Activated naive CD4-positive, alpha-beta T cell treated with Interleukin-2 at 50 U/mL for 16 hours (primary cell): ENCODE measurements around the gene RGL2.

Experiments used
- DNase-seq: peaks from one replicate; pipeline ENCODE4 v3.0.0-alpha.2; 2020

The RGL2 gene

GRCh38 chr6:33315793-33316602 lies 17.3 kb upstream of the RGL2 start:
- no peak for DNase-seq

- no peak for DNase-seq
These were observed 16.4 kb upstream of the RGL2 start for GRCh38 chr6:33314943-33315792.

GRCh38 chr6:33314515-33314942 lies 15.8 kb upstream of the RGL2 start:
- peak; percentile 74 for DNase-seq

GRCh38 chr6:33313709-33314514 lies 15.2 kb upstream of the RGL2 start, which contains the start of gene TAPBP:
Gene TAPBP (minus strand): TSS chr6:33314078. CDS start chr6:33314041, 37 bp downstream.
- peak; percentile 86 for DNase-seq

- peak; percentile 54 for DNase-seq
These were observed 14.5 kb upstream of the RGL2 start for GRCh38 chr6:33313105-33313708.

GRCh38 chr6:33312361-33313104 lies 13.8 kb upstream of the RGL2 start:
- peak; percentile 85 for DNase-seq

- DNase-seq, result no peak
These were observed 7.6 kb upstream of the RGL2 start for GRCh38 chr6:33306356-33306755.

- no peak for DNase-seq
These were observed 6.3 kb upstream of the RGL2 start for GRCh38 chr6:33305052-33305451.

- no peak for DNase-seq
These were observed 5.5 kb upstream of the RGL2 start for GRCh38 chr6:33304216-33304615.

GRCh38 chr6:33301877-33302276 lies 3.1 kb upstream of the RGL2 start:
- no peak for DNase-seq

GRCh38 chr6:33299237-33299944 lies 649 bp upstream of the RGL2 start:
- DNase-seq, result peak; percentile 94

GRCh38 chr6:33297956-33298772 lies 578 bp downstream of the RGL2 start:
- peak; percentile 60 for DNase-seq

GRCh38 chr6:33297406-33297955 lies 1.3 kb downstream of the RGL2 start:
- DNase-seq, result no peak

- DNase-seq, result no peak
These were observed 1.8 kb downstream of the RGL2 start for GRCh38 chr6:33296797-33297405.

GRCh38 chr6:33295621-33296369 lies 2.9 kb downstream of the RGL2 start:
- DNase-seq, result no peak

- no peak for DNase-seq
These were observed 4.5 kb downstream of the RGL2 start for GRCh38 chr6:33294086-33294823.

- DNase-seq, result no peak
These were observed 5.6 kb downstream of the RGL2 start for GRCh38 chr6:33292996-33293682.
